ENCODE data around the gene HS1BP3. TPM values are rescaled to one million over a fixed set of nuclear protein-coding genes. Genes with fewer than 3 reads are reported as not detected.
A peak's percentile ranks its signal among the peaks of the same experiment; 100 is the strongest.

The HS1BP3 gene
- total and polyA plus RNA-seq, 9 of the 15 experiments (the other 6 are each of a cell fraction or from before 2014, with no cell fraction given) = 0.41 to 8.3 (median 5.9) TPM

- intact Hi-C loops (cut with micrococcal nuclease) = no loop called here
- DNase-seq (ENCODE audit: extremely low read depth in 1 of 4, low spot score in 3 of 4) (no peak), ATAC-seq (no peak), FAIRE-seq (no peak)
- TF ChIP-seq ZNF699 (CRISPR knock-in tag; IDR thresholded peaks at IDR 0.05; ENCODE audit: insufficient replicate concordance) (no peak), KAT7 (CRISPR knock-in tag; IDR thresholded peaks at IDR 0.05; ENCODE audit: borderline replicate concordance) (no peak), NR4A1 (CRISPR knock-in tag; IDR thresholded peaks at IDR 0.05) (no peak), NR4A1 (tag; IDR thresholded peaks at IDR 0.05) (no peak), NFYB (IDR thresholded peaks at IDR 0.05; ENCODE audit: extremely low read depth, insufficient read length) (no peak), EGR1 (conservative IDR thresholded peaks at IDR 0.05) (0 out of 2 replicates have a peak, but pooled peaks have one; percentile 30), ZC3H8 (IDR thresholded peaks at IDR 0.05) (no peak), CC2D1A (IDR thresholded peaks at IDR 0.05) (no peak)
- TF ChIP-seq, protein P1, sequence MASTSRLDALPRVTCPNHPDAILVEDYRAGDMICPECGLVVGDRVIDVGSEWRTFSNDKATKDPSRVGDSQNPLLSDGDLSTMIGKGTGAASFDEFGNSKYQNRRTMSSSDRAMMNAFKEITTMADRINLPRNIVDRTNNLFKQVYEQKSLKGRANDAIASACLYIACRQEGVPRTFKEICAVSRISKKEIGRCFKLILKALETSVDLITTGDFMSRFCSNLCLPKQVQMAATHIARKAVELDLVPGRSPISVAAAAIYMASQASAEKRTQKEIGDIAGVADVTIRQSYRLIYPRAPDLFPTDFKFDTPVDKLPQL (IDR thresholded peaks at IDR 0.05; ENCODE audit: extremely low read depth, insufficient read length) = no peak
- H3K4me2 ChIP-seq (ENCODE audit: insufficient read depth, low read length) = no peak overlapping the region
- BruUV-seq (replicated peaks) = no TSS peak
- H3K9me3 ChIP-seq (replicated peaks; ENCODE audit: control insufficient read depth, insufficient read depth, low read depth, low read length) = no peaks in the 10 kb centered on the region
- H3K79me2 ChIP-seq (ENCODE audit: control insufficient read depth, insufficient read depth, low read length) = no peaks in the 10 kb centered on the region; the same call in 2 of the 3 replicates
- H2AFZ ChIP-seq (ENCODE audit: low read depth, low read length) = no peak overlapping the region
- POLR2A ChIA-PET = no interaction called here
- in situ Hi-C loops (cut with MboI) = loop anchor here (25.0 kb wide), 1 partner anchor 609 kb away; no protein-coding TSS in a partner anchor
- no peaks in the 10 kb centered on the region; the same call in 1 of the 2 replicates for H4K20me1 ChIP-seq (replicated peaks; ENCODE audit: control insufficient read depth, insufficient read depth, low read length)
- H3K9me1 ChIP-seq (ENCODE audit: control insufficient read depth, insufficient read depth, low read length) = no peaks in the 10 kb centered on the region
- CTCF ChIA-PET (ENCODE audit: low intra/inter-chr PET ratio) = no interaction called here
- no peak overlapping the region for H3K27ac ChIP-seq (ENCODE audit: extremely low read depth, low read depth, low read length)
- H3K27me3 ChIP-seq (ENCODE audit: control insufficient read depth in 2 of 2, insufficient read depth in 2 of 2, low read length in 2 of 2) = peaks cover 5 to 30% of the 10 kb centered on the region in 2 experiments; a peak in 3 of 5 replicates
- no peak overlapping the region for H3K4me3 ChIP-seq
- H3K9ac ChIP-seq (ENCODE audit: insufficient read depth in 1 of 2, low read depth in 2 of 2, low read length in 2 of 2) = no peak overlapping the region
- H3K36me3 ChIP-seq (ENCODE audit: control insufficient read depth, insufficient read depth, low read length) = no peaks in the 10 kb centered on the region
- H3K4me1 ChIP-seq (replicated peaks in 1 of 2; ENCODE audit: control insufficient read depth in 2 of 2, insufficient read depth in 2 of 2, low read length in 2 of 2) = peaks cover 6 to 20% of the 10 kb centered on the region in 2 experiments; a peak in 3 of 5 replicates
- 55% methylated on average over 11 of the region's 11 CpGs for WGBS (ENCODE audit: insufficient coverage, low coverage, missing lambda C conversion rate)
Measured at GRCh38 chr2:20652673-20653575, 2.0 kb upstream of the HS1BP3 start.
